GM19324 (cell line): ENCODE data around the gene HOXB6.

Experiments
- ATAC-seq: cut with Tn5 transposase; IDR thresholded peaks from one replicate; pipeline ENCODE4 v1.9.1; 2021; ENCODE audit warnings: mild to moderate bottlenecking, moderate library complexity; ENCODE audit not compliant: unreplicated experiment, low FRiP score

HOXB6 gene

DNA sequence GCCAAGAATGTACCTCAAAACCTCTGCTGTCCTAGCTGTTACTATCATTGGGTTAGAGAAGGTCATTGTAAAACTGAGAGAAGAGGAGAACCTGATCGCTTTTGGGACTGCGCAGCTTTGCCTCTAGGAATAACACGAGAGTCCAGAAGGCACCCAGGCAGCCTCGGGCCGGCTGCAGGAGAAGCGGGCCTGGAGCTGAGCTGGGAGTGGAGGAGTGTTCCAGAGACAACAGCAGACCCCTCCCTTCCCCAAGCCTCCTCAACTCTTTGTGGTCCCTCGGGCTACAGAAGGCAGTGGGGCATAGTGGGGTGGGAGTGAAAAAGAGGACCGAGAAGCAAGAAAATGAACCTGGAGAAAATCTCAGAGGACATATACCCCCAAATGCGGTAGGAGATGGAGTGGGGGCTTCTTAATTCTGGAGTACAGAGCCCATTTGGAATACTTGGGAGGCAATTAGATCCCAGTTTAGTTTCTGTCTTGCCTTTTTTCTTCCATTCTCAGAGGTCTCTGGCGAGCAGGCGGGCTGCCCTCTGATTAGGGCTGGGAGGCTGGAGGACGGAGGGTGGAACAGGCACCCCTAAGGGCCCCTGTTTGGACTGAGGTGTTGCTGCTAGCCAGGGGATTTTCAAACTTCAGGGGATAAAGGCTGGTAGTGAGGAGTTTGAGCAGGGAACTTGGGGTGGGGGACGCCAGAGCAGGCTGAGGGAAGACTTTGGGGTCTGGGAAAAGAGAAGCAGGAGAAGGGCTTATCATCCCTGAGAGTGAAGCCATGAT, 46.5 kb downstream of the HOXB6 start:
- ATAC-seq: no peak

DNA sequence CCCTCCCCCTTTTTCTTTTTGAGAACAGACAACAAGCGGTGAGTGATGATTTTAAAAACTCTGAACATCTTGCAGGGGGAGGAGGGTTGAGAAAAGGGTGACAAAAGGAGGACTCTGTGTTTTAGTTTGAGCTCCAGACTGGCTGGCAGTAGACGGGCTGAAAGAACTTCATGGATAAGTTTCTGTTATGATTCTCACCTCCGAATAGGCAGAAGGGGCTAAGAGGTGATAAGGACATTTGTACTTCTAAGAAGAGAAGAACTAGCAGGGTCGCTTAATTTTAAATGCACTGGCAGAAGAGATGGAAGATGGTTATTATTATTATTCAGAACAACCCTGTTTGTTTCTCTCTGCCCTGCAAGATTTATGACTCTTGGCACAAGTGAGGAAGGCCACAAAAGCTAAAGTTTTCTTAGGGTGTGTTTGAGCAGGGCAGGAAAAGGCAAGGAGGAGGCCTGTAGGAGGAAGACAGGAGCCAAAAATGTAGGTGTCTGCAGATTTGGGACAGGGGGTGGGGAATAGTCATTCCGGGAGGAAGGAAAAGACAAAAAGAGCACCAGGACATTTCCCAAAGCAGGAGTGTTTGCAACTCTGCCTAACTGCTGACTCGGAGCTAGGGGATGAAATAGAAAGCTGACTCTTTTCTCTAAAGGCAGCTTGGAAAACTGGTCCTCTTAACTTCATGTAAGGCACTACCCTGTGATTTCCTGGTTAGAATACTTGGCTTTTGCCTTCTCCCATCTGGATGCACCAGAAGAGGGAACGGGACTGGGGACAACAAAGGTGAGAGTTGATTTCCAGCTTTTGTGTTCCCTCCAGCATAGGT, 48.0 kb downstream of the HOXB6 start:
- no peak for ATAC-seq

DNA sequence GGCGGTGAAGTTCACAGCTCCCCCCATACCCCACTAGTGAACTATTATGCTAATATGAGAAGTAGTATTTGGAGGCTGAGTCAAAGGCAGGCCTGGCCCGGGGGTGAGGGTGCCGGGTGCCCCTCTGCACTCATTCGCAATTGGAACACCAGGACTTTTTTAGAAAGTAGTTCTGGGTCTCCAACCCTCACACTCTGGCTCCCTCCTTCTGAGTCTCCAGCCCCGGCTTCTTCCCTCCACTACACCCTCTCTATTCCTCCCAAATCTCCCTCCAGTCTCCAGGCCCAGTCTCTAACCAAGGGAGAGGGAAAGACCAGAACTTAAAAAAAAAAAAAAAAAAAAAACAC, 48.6 kb downstream of the HOXB6 start:
- no peak for ATAC-seq

- ATAC-seq: no peak
Observed at GRCh38 chr17:48555258-48556228, 49.2 kb downstream of the HOXB6 start.

- ATAC-seq: no peak
Observed at GRCh38 chr17:48554412-48555257, 50.2 kb downstream of the HOXB6 start.

DNA sequence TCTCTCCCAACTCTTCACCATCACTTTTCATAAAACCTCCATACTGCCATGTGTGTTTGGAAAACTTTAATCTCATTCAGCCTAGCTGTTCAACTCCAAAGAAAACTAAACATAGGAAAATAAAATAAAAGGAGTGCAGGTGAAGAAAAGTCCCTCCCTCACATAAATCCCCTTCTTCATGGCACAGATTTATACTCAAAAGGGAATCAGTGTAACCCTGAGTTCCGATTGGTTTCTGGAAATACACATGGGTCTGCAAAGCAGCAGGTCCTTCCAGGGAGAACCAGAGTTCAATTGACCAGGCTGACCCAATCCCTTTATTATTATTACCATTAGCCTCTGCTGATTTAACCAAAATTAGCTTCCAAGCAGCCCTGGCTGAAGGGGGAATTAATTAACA, 51.0 kb downstream of the HOXB6 start:
- ATAC-seq: no peak

GRCh38 chr17:48553190-48553547, 51.6 kb downstream of the HOXB6 start:
- ATAC-seq: no peak

GRCh38 chr17:48552466-48553189, 52.2 kb downstream of the HOXB6 start:
- ATAC-seq: no peak

GRCh38 chr17:48551596-48552465, 53.0 kb downstream of the HOXB6 start:
- ATAC-seq: no peak

GRCh38 chr17:48551214-48551555, 53.6 kb downstream of the HOXB6 start:
- no peak for ATAC-seq

DNA sequence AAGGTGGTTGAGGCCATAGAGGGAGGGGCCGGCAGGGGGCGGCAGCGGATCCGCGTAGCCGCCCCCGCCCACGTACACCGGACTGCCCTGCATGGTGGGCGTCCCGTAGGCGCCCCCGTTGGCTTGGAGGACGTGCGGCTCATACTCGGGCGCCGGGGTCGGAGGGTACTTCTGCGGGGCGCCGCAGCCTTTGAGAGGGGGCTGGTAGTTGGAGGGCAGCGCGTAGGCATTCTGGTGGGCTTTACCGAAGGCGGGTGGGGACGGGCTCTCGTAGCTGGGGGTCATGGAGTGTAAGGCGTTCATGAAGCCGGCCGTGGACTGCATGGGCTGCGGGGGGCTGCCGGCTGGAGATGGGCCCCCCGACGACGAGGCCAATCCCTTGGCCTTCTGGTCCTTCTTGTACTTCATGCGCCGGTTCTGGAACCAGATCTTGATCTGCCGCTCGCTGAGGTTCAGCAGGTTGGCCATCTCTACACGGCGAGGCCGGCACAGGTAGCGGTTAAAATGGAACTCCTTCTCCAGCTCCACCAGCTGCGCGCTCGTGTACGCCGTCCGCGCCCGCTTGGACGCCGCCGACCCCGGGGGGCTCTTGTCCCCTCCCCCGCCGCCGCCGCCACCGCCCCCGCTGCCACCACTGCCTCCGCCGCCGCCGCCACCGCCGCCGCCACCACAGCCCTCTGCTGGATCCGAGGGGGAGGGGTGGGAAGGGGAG, 54.1 kb downstream of the HOXB6 start:
- no peak for ATAC-seq

- ATAC-seq: no peak
Observed at GRCh38 chr17:48549914-48550501, 54.8 kb downstream of the HOXB6 start.

DNA sequence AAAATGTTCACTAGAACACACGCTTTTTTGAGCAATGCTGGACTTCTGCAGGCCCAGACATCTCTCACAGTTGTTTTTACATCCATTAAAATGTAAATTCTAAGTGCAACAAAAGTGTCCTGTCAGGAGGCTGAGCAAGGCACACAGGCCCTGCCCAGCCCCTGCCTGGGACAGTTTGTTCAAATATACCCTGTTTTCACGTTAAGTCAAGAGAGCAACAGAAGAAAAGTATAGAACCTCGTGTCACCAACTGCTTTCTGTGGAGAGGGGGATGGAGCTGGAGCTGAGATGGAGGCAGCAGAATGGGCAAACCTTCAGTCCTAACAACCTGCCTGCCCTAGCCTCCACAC, 55.5 kb downstream of the HOXB6 start:
- no peak for ATAC-seq

- no peak for ATAC-seq
Observed at GRCh38 chr17:48548523-48549280, 56.1 kb downstream of the HOXB6 start.

DNA sequence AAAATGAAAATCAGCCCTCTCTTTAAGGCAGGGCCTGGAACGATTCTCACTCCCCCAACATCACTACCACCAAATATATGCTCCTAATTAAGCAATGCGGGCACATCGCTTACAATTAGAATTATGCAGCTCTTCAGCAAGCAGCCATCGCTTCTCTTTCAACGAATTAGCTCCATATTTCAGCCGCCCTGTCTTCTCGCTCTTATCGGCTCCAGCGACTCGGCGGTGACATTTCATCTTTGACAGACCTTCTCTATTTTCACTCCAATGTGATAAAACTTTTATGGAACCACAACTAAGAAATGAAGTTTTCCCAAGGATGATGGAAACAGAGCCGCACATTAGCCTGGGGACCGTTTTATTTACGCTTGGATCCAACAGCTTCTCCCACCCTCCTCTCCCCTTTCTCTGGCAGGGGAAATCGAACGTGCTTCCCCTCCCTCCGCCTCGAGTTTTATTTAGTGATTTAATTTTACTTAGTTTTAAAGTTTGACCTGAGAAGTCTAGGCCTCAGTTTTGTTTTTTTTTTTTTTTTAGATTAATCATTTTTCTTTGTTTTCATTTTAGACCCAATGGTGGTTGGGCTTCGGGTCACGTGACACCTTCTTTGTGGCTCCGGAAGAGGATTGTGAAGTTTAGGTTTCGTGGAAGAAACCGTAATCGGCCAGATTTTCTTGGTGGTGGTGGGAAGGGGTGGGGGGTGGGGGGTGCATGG, 56.8 kb downstream of the HOXB6 start:
- no peak for ATAC-seq
